GM23338 (cell line): Measurements from ENCODE around the gene SMURF2. TPM values are rescaled to one million over a fixed set of nuclear protein-coding genes. Genes with fewer than 3 reads are reported as not detected.

Experiments
- ATAC-seq: fragments of 200-7000 bp; cut with Tn5 transposase; 3 replicates; pipeline ENCODE4 v1.9.1; 2020
- DNase-seq: peaks from one replicate; pipeline ENCODE4 v3.0.0-alpha.2; 2015; ENCODE audit warnings: low spot score
- H2AFZ ChIP-seq: fragments of 200-600 bp; sonication (generic); 2 replicates; pipeline ENCODE4 v1.8.0; 2016; ENCODE audit warnings: antibody characterized with exemption, mild to moderate bottlenecking, moderate library complexity
- H3F3A ChIP-seq: fragments of 200-600 bp; sonication (generic); replicated peaks from 2 replicates; pipeline ENCODE4 v1.8.0; 2017; ENCODE audit warnings: antibody characterized with exemption, mixed run types, low read depth
- H3K27ac ChIP-seq: fragments of 200-600 bp; sonication (generic); 2 replicates; pipeline ENCODE4 v1.6.1; 2016; ENCODE audit warnings: low read depth
- H3K27me3 ChIP-seq: fragments of 200-600 bp; sonication (generic); 2 replicates; pipeline ENCODE4 v1.8.0; 2016; ENCODE audit warnings: mild to moderate bottlenecking, mixed run types, moderate library complexity; ENCODE audit not compliant: insufficient read depth
- H3K36me3 ChIP-seq: fragments of 200-600 bp; sonication (generic); 2 replicates; pipeline ENCODE4 v1.8.0; 2016; ENCODE audit warnings: mild to moderate bottlenecking; ENCODE audit not compliant: insufficient read depth
- H3K4me1 ChIP-seq: fragments of 200-600 bp; sonication (generic); 2 replicates; pipeline ENCODE4 v1.8.0; 2016; ENCODE audit warnings: mild to moderate bottlenecking, moderate library complexity; ENCODE audit not compliant: insufficient read depth
- H3K4me2 ChIP-seq: fragments of 200-600 bp; sonication (generic); 2 replicates; pipeline ENCODE4 v1.7.1; 2017; ENCODE audit warnings: mixed run types
- H3K4me3 ChIP-seq: fragments of 200-600 bp; sonication (generic); 2 replicates; pipeline ENCODE4 v1.6.1; 2016; ENCODE audit warnings: mixed run types
- H3K79me2 ChIP-seq: fragments of 200-600 bp; sonication (generic); replicated peaks from 2 replicates; pipeline ENCODE4 v1.8.0; 2017; ENCODE audit warnings: mild to moderate bottlenecking; ENCODE audit not compliant: insufficient read depth
- H3K9me2 ChIP-seq: fragments of 200-600 bp; sonication (generic); 2 replicates; pipeline ENCODE4 v1.8.0; 2017; ENCODE audit not compliant: insufficient read depth
- H4K20me1 ChIP-seq: fragments of 200-600 bp; sonication (generic); replicated peaks from 2 replicates; pipeline ENCODE4 v1.8.0; 2017; ENCODE audit warnings: mild to moderate bottlenecking; ENCODE audit not compliant: insufficient read depth
- H3K27ac Mint-ChIP-seq: 2 replicates; pipeline ENCODE4 v1.8.0; 2020; ENCODE audit warnings: inconsistent platforms, mild to moderate bottlenecking, moderate library complexity, mixed read lengths
- H3K27me3 Mint-ChIP-seq: 3 replicates; pipeline ENCODE4 v1.8.0; 2022; ENCODE audit warnings: low read depth, mild to moderate bottlenecking, moderate library complexity, mixed read lengths, inconsistent platforms; ENCODE audit not compliant: insufficient read depth, poor library complexity
- H3K36me3 Mint-ChIP-seq: 3 replicates; pipeline ENCODE4 v1.8.0; 2021; ENCODE audit warnings: low read depth, mild to moderate bottlenecking, inconsistent platforms, moderate library complexity, mixed read lengths
- H3K4me1 Mint-ChIP-seq: 3 replicates; pipeline ENCODE4 v1.8.0; 2020; ENCODE audit warnings: mild to moderate bottlenecking, inconsistent platforms, mixed read lengths
- H3K4me3 Mint-ChIP-seq: 3 replicates; pipeline ENCODE4 v1.8.0; 2021; ENCODE audit warnings: moderate library complexity, mild to moderate bottlenecking, inconsistent platforms, mixed read lengths
- H3K9me3 Mint-ChIP-seq: 3 replicates; pipeline ENCODE4 v1.8.0; 2020; ENCODE audit warnings: moderate library complexity, mild to moderate bottlenecking, inconsistent platforms, mixed read lengths
- CTCF ChIP-seq, 2 experiments: fragments of 200-600 bp in 1 of 2; sonication (generic) in 1 of 2; conservative IDR thresholded peaks; 2 replicates each; pipeline versions ENCODE4 v1.5.1 to v1.6.1; 2016 to 2017; ENCODE audit warnings: antibody characterized with exemption in 2 of 2, low read depth in 2 of 2, mild to moderate bottlenecking in 2 of 2, moderate library complexity in 1 of 2
- EZH2phosphoT487 ChIP-seq: fragments of 200-600 bp; sonication (generic); IDR thresholded peaks from one replicate; pipeline ENCODE4 v1.8.1; 2018; ENCODE audit warnings: antibody characterized with exemption; ENCODE audit not compliant: unreplicated experiment
- JUNB ChIP-seq: IDR thresholded peaks from one replicate; pipeline ENCODE4 v1.6.1; 2016; ENCODE audit warnings: antibody characterized with exemption; ENCODE audit not compliant: unreplicated experiment
- NANOG ChIP-seq: IDR thresholded peaks from 2 replicates; pipeline ENCODE4 v1.6.1; 2016; ENCODE audit warnings: antibody characterized with exemption, borderline replicate concordance
- POLR2AphosphoS5 ChIP-seq: IDR thresholded peaks from 2 replicates; pipeline ENCODE4 v1.6.1; 2016; ENCODE audit warnings: antibody characterized with exemption, low read depth
- STAT1 ChIP-seq: IDR thresholded peaks from one replicate; pipeline ENCODE4 v1.6.1; 2016; ENCODE audit warnings: antibody characterized with exemption; ENCODE audit not compliant: unreplicated experiment
- ZNF114 ChIP-seq: fragments of 250-450 bp; sonication (Bioruptor Pico); IDR thresholded peaks from 2 replicates; pipeline ENCODE4 v1.5.0; 2020; ENCODE audit warnings: mild to moderate bottlenecking, moderate library complexity
- ZNF331 ChIP-seq: fragments of 250-450 bp; sonication (Bioruptor Pico); IDR thresholded peaks from 2 replicates; pipeline ENCODE4 v1.5.0; 2020; ENCODE audit warnings: low read depth, mild to moderate bottlenecking, moderate library complexity
- ZNF462 ChIP-seq: fragments of 250-450 bp; sonication (Bioruptor Pico); IDR thresholded peaks from 2 replicates; pipeline ENCODE4 v1.5.0; 2020; ENCODE audit warnings: mild to moderate bottlenecking, moderate library complexity
- polyA plus RNA-seq: library from polyadenylated mRNA; unstranded; fragments of >200 nt; fragmentation: Nextera tagmentation; extraction: Ambion mirVana; gene quantifications from 2 replicates; pipeline ENCODE4 v1.2.1, GENCODE V29; 2016
- total RNA-seq: library from RNA; depleted of rRNA; stranded (reverse); fragments of >200 nt; shearing (Covaris generic); gene quantifications from 2 replicates; pipeline ENCODE4 v1.2.3, GENCODE V29; 2014
- TF ChIP-seq, protein P1 (sequence below): IDR thresholded peaks from one replicate; pipeline ENCODE4 v1.6.1; 2018; ENCODE audit warnings: antibody characterized with exemption; ENCODE audit not compliant: unreplicated experiment

SMURF2 gene
- total and polyA plus RNA-seq, 2 experiments from 2014 or later = 12.1 to 29.6 TPM

DNA sequence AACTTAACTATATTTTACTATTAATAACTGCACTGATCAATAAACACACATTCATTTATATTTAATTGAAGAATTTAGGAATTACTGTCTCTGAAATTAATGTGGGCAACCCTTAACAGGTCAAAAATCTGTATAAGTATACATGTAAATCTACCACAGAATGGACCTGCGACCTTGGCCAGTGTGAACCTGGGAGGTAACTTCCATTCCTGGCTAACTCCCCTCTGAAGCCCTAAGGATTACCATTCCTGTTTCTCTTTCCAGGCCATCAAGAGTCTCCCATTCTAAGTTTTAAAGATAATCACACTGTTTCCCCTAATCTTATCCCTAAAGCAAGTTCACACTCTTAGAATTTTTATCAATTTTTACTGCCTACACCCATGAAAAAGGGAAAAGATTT is 58.1 kb downstream of the SMURF2 start (continued):
- TF ChIP-seq CTCF (conservative IDR thresholded peaks at IDR 0.05; ENCODE audit: low read depth in 2 of 2) = no peak
- no peak for TF ChIP-seq ZNF331 (CRISPR knock-in tag)

DNA sequence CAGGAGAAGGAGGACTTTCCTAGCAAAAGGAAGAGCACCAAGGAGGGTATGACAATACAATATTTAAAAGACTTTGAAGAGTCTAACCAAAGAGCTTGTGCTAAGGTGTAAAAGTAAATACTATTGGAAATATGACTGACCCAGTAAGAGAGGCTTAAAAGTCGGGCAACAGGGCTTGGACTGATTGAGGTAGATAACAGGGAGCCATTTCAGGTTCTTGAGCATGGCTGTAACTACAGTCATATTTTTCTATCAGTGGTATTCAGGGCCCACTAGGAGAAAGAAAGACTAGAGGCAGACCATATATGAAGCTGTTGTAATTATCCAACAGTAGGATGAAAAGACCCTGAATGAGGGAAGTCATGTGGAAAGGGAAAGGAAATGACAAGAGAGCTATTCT is 62.3 kb downstream of the SMURF2 start:
- Histone ChIP-seq H3K4me3 (no peak overlapping the region), H3K4me1 (no peaks in the 10 kb centered on the region), H3K27me3 (no peaks in the 10 kb centered on the region), H3F3A (no peaks in the 10 kb centered on the region), H3K27ac (no peak overlapping the region), H3K36me3 (no peaks in the 10 kb centered on the region), H3K4me2 (no peak overlapping the region), H3K79me2 (peaks cover 26% of the 10 kb centered on the region; the same call in 1 of the 2 replicates), H4K20me1 (no peaks in the 10 kb centered on the region), H3K9me2 (no peaks in the 10 kb centered on the region), H2AFZ (no peak overlapping the region)
- Mint-ChIP-seq H3K27ac (no peak overlapping the region; the same call in 1 of the 2 replicates), H3K4me1 (peaks cover 3% of the 10 kb centered on the region; the same call in 2 of the 3 replicates), H3K9me3 (no peaks in the 10 kb centered on the region), H3K27me3 (no peaks in the 10 kb centered on the region), H3K36me3 (peaks cover 8% of the 10 kb centered on the region; the same call in 2 of the 3 replicates), H3K4me3 (no peak overlapping the region)
- DNase-seq (no peak), ATAC-seq (no peak)
- no peak for TF ChIP-seq ZNF114 (CRISPR knock-in tag)
- TF ChIP-seq EZH2phosphoT487 = no peak
- TF ChIP-seq STAT1 = no peak
- no peak for TF ChIP-seq JUNB
- TF ChIP-seq, protein P1, sequence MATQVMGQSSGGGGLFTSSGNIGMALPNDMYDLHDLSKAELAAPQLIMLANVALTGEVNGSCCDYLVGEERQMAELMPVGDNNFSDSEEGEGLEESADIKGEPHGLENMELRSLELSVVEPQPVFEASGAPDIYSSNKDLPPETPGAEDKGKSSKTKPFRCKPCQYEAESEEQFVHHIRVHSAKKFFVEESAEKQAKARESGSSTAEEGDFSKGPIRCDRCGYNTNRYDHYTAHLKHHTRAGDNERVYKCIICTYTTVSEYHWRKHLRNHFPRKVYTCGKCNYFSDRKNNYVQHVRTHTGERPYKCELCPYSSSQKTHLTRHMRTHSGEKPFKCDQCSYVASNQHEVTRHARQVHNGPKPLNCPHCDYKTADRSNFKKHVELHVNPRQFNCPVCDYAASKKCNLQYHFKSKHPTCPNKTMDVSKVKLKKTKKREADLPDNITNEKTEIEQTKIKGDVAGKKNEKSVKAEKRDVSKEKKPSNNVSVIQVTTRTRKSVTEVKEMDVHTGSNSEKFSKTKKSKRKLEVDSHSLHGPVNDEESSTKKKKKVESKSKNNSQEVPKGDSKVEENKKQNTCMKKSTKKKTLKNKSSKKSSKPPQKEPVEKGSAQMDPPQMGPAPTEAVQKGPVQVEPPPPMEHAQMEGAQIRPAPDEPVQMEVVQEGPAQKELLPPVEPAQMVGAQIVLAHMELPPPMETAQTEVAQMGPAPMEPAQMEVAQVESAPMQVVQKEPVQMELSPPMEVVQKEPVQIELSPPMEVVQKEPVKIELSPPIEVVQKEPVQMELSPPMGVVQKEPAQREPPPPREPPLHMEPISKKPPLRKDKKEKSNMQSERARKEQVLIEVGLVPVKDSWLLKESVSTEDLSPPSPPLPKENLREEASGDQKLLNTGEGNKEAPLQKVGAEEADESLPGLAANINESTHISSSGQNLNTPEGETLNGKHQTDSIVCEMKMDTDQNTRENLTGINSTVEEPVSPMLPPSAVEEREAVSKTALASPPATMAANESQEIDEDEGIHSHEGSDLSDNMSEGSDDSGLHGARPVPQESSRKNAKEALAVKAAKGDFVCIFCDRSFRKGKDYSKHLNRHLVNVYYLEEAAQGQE = no peak
- TF ChIP-seq CTCF (conservative IDR thresholded peaks at IDR 0.05; ENCODE audit: low read depth in 2 of 2) = no peak
- TF ChIP-seq ZNF462 (CRISPR knock-in tag) = no peak
- TF ChIP-seq NANOG = no peak
- TF ChIP-seq ZNF331 (CRISPR knock-in tag) = no peak
- no peak for TF ChIP-seq POLR2AphosphoS5
